ENCODE results near the gene OR10D3.
"Not testable (repeated sequence)": the region's sequence is repeated elsewhere in the genome, so short reads cannot be mapped to it uniquely, and the experiment has no call there.

Gene OR10D3

GRCh38 chr11:124194293-124195188 lies 11.4 kb downstream of the OR10D3 start:
- H3K4me3 ChIP-seq (ENCODE audit: low read depth, low read length) = no peak overlapping the region

- no peak overlapping the region for H3K4me3 ChIP-seq (ENCODE audit: low read depth, low read length)
These were observed 12.1 kb downstream of the OR10D3 start for GRCh38 chr11:124195189-124195734.

GRCh38 chr11:124197999-124198398 lies 14.9 kb downstream of the OR10D3 start:
- no peak overlapping the region for H3K4me3 ChIP-seq (ENCODE audit: low read depth, low read length)

GRCh38 chr11:124198897-124199296 lies 15.8 kb downstream of the OR10D3 start:
- no peak overlapping the region for H3K4me3 ChIP-seq (ENCODE audit: low read depth, low read length)

- H3K4me3 ChIP-seq (ENCODE audit: low read depth, low read length) = no peak overlapping the region
These were observed 16.6 kb downstream of the OR10D3 start for GRCh38 chr11:124199702-124200101.

- no peak overlapping the region for H3K4me3 ChIP-seq (ENCODE audit: low read depth, low read length)
These were observed 17.5 kb downstream of the OR10D3 start for GRCh38 chr11:124200671-124201070.

- H3K4me3 ChIP-seq (ENCODE audit: low read depth, low read length) = no peak overlapping the region
These were observed 19.8 kb downstream of the OR10D3 start for GRCh38 chr11:124202951-124203350.

- H3K4me3 ChIP-seq (ENCODE audit: low read depth, low read length) = no peak overlapping the region
These were observed 20.9 kb downstream of the OR10D3 start for GRCh38 chr11:124204008-124204407.

GRCh38 chr11:124207102-124207792 lies 24.1 kb downstream of the OR10D3 start:
- H3K4me3 ChIP-seq (ENCODE audit: low read depth, low read length) = no peak overlapping the region

GRCh38 chr11:124209824-124210357 lies 26.7 kb downstream of the OR10D3 start:
- H3K4me3 ChIP-seq (ENCODE audit: low read depth, low read length) = no peak overlapping the region

- H3K4me3 ChIP-seq (ENCODE audit: low read depth, low read length) = no peak overlapping the region
These were observed 27.3 kb downstream of the OR10D3 start for GRCh38 chr11:124210421-124210820.

GRCh38 chr11:124211321-124211720 lies 28.2 kb downstream of the OR10D3 start:
- H3K4me3 ChIP-seq (ENCODE audit: low read depth, low read length) = no peak overlapping the region

GRCh38 chr11:124214027-124214426 lies 30.9 kb downstream of the OR10D3 start:
- H3K4me3 ChIP-seq (ENCODE audit: low read depth, low read length) = no peak overlapping the region

- no peak overlapping the region for H3K4me3 ChIP-seq (ENCODE audit: low read depth, low read length)
These were observed 36.0 kb downstream of the OR10D3 start for GRCh38 chr11:124219126-124219525.

- no peak overlapping the region for H3K4me3 ChIP-seq (ENCODE audit: low read depth, low read length)
These were observed 39.3 kb downstream of the OR10D3 start for GRCh38 chr11:124222407-124222806.

GRCh38 chr11:124224618-124225423 lies 41.7 kb downstream of the OR10D3 start:
- not testable (repeated sequence) for H3K4me3 ChIP-seq (ENCODE audit: low read depth, low read length)

GRCh38 chr11:124225471-124225870 lies 42.3 kb downstream of the OR10D3 start:
- H3K4me3 ChIP-seq (ENCODE audit: low read depth, low read length) = no peak overlapping the region

- no peak overlapping the region for H3K4me3 ChIP-seq (ENCODE audit: low read depth, low read length)
These were observed 50.2 kb downstream of the OR10D3 start for GRCh38 chr11:124233376-124233775.

Measured in iPS-11a (cell line).